Measurements from ENCODE around the gene PCDHB15.
"Not testable (repeated sequence)": the region's sequence is repeated elsewhere in the genome, so short reads cannot be mapped to it uniquely, and the experiment has no call there.

PCDHB15 gene

GRCh38 chr5:141223112-141223783 lies 21.9 kb upstream of the PCDHB15 start, which contains the start of gene PCDHB14:
Gene PCDHB14, plus strand, starts transcription at chr5:141223343. Its CDS starts 163 bp downstream, at chr5:141223506.
- no peak for TF ChIP-seq CTCF (conservative IDR thresholded peaks at IDR 0.05; ENCODE audit: low read depth, low read length)
- peak; percentile 18 for DNase-seq (ENCODE audit: low read depth)
- H3K4me3 ChIP-seq (ENCODE audit: low read depth, low read length): no peak within 1 kb of the TSS

GRCh38 chr5:141224844-141225243 lies 20.4 kb upstream of the PCDHB15 start:
- DNase-seq (ENCODE audit: low read depth); H3K4me3 ChIP-seq (ENCODE audit: low read depth, low read length): not testable (repeated sequence)

GRCh38 chr5:141225421-141225820 lies 19.8 kb upstream of the PCDHB15 start:
- not testable (repeated sequence) for DNase-seq (ENCODE audit: low read depth); H3K4me3 ChIP-seq (ENCODE audit: low read depth, low read length)

GRCh38 chr5:141234109-141234667 lies 11.0 kb upstream of the PCDHB15 start:
- DNase-seq (ENCODE audit: low read depth): peak; percentile 2
- H3K4me3 ChIP-seq (ENCODE audit: low read depth, low read length): no peak overlapping the region
- peak; percentile 18 for TF ChIP-seq CTCF (conservative IDR thresholded peaks at IDR 0.05; ENCODE audit: low read depth, low read length)

- DNase-seq (ENCODE audit: low read depth); H3K4me3 ChIP-seq (ENCODE audit: low read depth, low read length): not testable (repeated sequence)
Observed at GRCh38 chr5:141235922-141236321, 9.3 kb upstream of the PCDHB15 start.

GRCh38 chr5:141236516-141237313 lies 8.5 kb upstream of the PCDHB15 start:
- H3K4me3 ChIP-seq (ENCODE audit: low read depth, low read length): no peak overlapping the region
- TF ChIP-seq CTCF (conservative IDR thresholded peaks at IDR 0.05; ENCODE audit: low read depth, low read length): no peak
- DNase-seq (ENCODE audit: low read depth): no peak

- DNase-seq (ENCODE audit: low read depth): no peak
- no peak for TF ChIP-seq CTCF (conservative IDR thresholded peaks at IDR 0.05; ENCODE audit: low read depth, low read length)
- no peak overlapping the region for H3K4me3 ChIP-seq (ENCODE audit: low read depth, low read length)
Observed at GRCh38 chr5:141241496-141241895, 3.7 kb upstream of the PCDHB15 start.

GRCh38 chr5:141246971-141247370 lies 1.8 kb downstream of the PCDHB15 start:
- not testable (repeated sequence) for H3K4me3 ChIP-seq (ENCODE audit: low read depth, low read length); DNase-seq (ENCODE audit: low read depth)

GRCh38 chr5:141247434-141247833 lies 2.2 kb downstream of the PCDHB15 start:
- not testable (repeated sequence) for DNase-seq (ENCODE audit: low read depth); H3K4me3 ChIP-seq (ENCODE audit: low read depth, low read length)
